ENCODE results near the gene RNF114.
A peak's percentile ranks its signal among the peaks of the same experiment; 100 is the strongest.
"Not testable (repeated sequence)": the region's sequence is repeated elsewhere in the genome, so short reads cannot be mapped to it uniquely, and the experiment has no call there.

The RNF114 gene

GRCh38 chr20:49928411-49929141 is 7.6 kb upstream of the RNF114 start:
- peak; percentile 49 to 71 (median 54) for DNase-seq (ENCODE audit: low read depth in 3 of 3)

GRCh38 chr20:49929142-49929494 is 7.1 kb upstream of the RNF114 start:
- no peak for DNase-seq (ENCODE audit: low read depth in 3 of 3)

- DNase-seq (ENCODE audit: low read depth in 3 of 3): no peak
These were observed 448 bp upstream of the RNF114 start for GRCh38 chr20:49935746-49936152.

- no peak for DNase-seq (ENCODE audit: low read depth in 3 of 3)
These were observed 1.1 kb downstream of the RNF114 start for GRCh38 chr20:49937027-49937929.

- no peak for DNase-seq (ENCODE audit: low read depth in 3 of 3)
These were observed 2.3 kb downstream of the RNF114 start for GRCh38 chr20:49938173-49939163.

GRCh38 chr20:49941456-49941855 is 5.3 kb downstream of the RNF114 start:
- no peak for DNase-seq (ENCODE audit: low read depth in 3 of 3)

- DNase-seq (ENCODE audit: low read depth in 3 of 3): no peak
These were observed 6.1 kb downstream of the RNF114 start for GRCh38 chr20:49942303-49942702.

GRCh38 chr20:49942942-49943341 is 6.7 kb downstream of the RNF114 start:
- no peak for DNase-seq (ENCODE audit: low read depth in 3 of 3)

GRCh38 chr20:49945306-49945700 is 9.1 kb downstream of the RNF114 start:
- DNase-seq (ENCODE audit: low read depth in 3 of 3): no peak

GRCh38 chr20:49945701-49946477 is 9.7 kb downstream of the RNF114 start:
- no peak for DNase-seq (ENCODE audit: low read depth in 3 of 3)

- DNase-seq (ENCODE audit: low read depth in 3 of 3): no peak
These were observed 12.0 kb downstream of the RNF114 start for GRCh38 chr20:49948178-49948577.

- no peak for DNase-seq (ENCODE audit: low read depth in 3 of 3)
These were observed 12.8 kb downstream of the RNF114 start for GRCh38 chr20:49948809-49949507.

- no peak for DNase-seq (ENCODE audit: low read depth in 3 of 3)
These were observed 15.0 kb downstream of the RNF114 start for GRCh38 chr20:49951151-49951550.

GRCh38 chr20:49955167-49955566 is 19.0 kb downstream of the RNF114 start:
- no peak for DNase-seq (ENCODE audit: low read depth in 3 of 3)

- not testable (repeated sequence) for DNase-seq (ENCODE audit: low read depth in 3 of 3)
These were observed 19.7 kb downstream of the RNF114 start for GRCh38 chr20:49955830-49956396.

GRCh38 chr20:49956689-49957088 is 20.5 kb downstream of the RNF114 start:
- DNase-seq (ENCODE audit: low read depth in 3 of 3): no peak

GRCh38 chr20:49957089-49957938 is 21.1 kb downstream of the RNF114 start:
- not testable (repeated sequence) for DNase-seq (ENCODE audit: low read depth in 3 of 3)

- DNase-seq (ENCODE audit: low read depth in 3 of 3): no peak
These were observed 25.2 kb downstream of the RNF114 start for GRCh38 chr20:49961413-49961812.
